CD4-positive, alpha-beta T cell treated with Interleukin-6 for 4 hours (primary cell): ENCODE results near the gene PRPF40B.
A peak's percentile ranks its signal among the peaks of the same experiment; 100 is the strongest.
"Not testable (repeated sequence)": the region's sequence is repeated elsewhere in the genome, so short reads cannot be mapped to it uniquely, and the experiment has no call there.

Experiments
- DNase-seq: peaks from one replicate; pipeline ENCODE4 v3.0.0-alpha.2; 2020; ENCODE audit warnings: mixed read lengths

PRPF40B gene

DNA sequence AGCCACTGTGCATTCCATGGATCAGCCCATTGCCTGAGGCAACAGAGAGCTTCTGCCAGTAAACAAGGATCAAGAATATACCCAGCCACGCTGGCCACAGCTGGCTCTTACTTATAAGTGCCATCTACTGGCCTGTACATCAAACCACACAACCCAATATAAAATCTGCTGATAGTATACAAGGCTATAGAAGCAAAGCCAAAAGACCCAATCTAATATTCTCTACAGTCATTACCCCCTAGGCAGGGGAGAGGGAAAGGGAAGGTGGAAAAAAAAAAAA is 13.5 kb upstream of the PRPF40B start:
- DNase-seq: no peak

DNA sequence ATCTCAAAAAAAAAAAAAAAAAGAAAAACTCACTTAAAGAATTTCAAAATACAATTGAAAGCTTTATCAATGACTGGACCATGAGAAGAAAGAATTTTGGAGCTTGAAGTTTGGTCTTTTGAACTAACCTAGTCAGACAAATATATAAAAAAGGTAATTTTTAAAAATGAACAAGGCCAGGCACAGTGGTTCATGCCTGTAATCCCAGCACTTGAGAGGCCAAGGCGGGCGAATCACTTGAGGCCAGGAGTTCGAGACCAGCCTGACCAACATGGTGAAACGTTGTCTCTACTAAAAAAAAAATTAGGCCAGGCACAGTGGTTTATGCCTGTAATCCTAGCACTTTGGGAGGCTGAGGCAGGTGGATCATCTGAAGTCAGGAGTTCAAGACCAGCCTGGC is 12.6 kb upstream of the PRPF40B start:
- not testable (repeated sequence) for DNase-seq

DNA sequence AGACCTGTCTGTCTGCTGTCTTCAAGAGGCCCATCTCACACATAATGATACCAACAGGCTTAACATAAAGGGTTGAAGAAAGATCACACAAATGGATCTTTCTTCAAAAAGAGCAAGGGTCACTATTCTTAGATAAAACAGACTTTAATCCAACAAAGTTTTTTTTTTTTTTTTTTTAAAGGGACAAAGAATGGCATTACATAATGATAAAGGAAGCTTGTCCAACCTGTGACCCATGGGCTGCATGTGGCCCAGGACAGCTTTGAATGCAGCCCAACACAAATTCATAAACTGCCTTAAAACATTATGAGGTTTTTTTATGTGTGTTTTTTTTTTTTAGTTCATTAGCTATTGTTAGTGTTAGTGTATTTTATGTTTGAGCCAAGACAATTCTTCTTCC is 11.2 kb upstream of the PRPF40B start:
- DNase-seq: no peak

DNA sequence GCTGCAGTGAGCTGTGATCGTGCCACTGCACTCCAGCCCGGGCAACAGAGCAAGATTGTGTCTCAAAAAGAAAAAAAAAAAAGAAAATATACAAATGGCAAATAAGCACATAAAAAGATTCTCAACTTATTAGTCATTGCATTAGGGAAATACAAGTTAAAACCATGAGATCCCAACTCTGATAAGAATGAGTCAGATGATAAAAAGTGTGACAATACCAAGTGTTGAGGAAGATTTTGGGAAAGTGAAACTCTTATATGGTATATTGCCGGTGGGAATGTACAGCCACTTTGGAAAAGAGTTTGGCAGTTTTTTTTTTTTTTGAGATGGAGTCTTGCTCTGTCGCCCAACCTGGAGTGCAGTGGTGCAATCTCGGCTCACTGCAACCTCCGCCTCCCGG is 7.6 kb upstream of the PRPF40B start:
- no peak for DNase-seq

DNA sequence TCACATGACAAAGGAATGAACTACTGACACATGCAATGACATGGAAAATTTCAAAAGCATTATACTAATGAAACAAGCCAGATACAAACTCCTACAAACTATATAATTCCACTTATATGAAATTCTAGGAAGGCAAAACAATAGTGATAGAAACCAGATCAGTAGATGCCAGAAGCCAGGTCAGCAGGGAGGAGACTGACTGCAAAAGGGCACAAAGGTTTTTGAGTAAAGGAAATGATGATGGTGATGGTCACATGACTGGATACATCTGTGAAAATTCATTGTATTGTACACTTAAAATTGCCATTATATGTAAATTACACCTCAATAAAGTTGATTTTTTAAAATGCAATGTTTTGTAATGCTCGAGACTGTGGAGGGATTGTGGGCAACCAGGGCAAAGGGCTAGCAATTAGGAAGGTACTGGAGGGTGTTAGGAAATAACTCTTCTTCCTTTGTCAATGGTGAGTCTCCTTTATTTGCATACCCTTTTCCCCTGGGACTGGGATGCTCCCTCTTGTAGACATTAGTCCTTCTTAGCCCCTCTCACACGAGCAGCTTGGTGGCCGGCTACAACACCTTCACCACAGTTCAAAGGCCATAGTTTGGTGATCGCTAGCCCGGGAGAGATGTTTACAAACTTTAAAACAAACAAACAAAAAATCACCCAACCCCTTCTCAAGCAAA is 6.7 kb upstream of the PRPF40B start:
- no peak for DNase-seq

DNA sequence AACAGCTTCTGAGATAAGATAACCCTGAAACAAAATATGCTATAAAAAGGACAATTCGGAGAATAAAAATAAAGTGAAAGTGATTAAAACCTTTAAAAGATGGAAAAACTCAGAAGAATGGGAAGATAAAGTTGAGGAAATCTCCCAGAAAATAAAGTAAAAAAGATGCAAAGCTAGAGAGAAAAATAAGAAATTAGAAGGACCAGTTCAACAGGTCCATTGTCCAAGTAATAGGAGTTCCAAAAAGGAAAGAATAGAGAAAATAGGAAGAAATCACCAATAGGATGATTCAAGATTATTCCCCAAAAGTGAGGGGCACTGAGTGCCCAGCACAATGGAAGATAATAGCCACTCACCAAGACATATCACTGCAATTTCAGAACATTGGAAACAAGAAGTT is 4.8 kb upstream of the PRPF40B start:
- DNase-seq: no peak

DNA sequence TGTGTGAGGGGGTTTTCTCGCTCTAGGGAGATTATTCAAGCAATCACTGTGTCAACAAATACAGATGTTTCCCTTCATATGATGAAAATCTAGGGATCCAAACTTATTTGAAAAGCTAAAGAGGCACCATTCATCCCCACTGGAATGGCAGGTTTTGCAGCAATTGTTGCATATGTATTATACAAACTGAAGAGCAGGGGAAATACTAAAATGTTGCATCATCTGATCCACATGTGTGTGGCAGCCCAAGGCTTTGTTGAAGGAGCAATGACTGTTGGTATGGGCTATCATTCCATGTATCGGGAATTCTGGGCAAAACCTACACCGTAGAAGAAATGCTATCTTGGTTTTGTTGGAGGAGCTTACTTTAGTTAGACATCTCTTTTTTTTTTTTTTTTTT is 4.1 kb upstream of the PRPF40B start:
- DNase-seq: no peak

DNA sequence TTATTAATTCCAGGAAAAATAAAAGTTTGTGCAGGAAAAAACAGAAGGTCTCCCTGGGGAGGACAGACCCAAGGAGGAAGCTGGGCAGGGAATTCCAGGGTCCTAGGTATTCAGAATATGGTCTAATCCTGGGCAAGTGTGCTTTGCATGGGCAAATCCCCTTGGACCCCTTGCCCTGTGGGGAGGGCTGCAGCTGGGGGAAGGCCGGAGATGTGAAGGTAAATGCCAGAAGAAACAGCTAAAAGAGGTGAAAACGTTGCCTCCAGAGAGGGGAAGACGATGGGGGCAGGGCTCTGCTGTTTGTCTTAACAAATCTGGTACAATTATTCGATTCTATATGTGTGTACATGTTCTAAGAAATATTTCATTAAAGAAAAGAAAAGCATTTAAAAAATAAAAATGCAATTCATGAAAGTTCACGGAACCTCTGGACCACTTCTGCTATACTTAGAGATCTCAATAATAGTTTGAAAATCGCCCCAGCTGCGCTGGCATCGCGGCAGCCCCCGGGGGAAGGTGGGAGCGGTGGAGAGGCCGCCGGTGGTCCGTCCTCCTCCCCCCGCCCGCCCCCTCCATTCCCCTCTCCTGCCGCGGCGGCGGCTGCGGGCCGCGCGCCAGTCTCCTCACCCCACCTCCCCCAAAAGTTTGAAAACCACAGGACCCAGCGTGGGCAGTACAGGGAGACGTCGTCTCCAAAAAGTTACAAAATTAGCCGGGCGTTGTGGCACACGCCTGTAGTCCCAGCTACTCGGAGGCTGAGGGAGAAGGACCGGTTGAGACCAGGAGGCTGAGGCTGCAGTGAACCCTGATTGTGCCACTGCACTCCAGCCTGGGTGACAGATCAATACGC is 1.5 kb upstream of the PRPF40B start:
- no peak for DNase-seq

DNA sequence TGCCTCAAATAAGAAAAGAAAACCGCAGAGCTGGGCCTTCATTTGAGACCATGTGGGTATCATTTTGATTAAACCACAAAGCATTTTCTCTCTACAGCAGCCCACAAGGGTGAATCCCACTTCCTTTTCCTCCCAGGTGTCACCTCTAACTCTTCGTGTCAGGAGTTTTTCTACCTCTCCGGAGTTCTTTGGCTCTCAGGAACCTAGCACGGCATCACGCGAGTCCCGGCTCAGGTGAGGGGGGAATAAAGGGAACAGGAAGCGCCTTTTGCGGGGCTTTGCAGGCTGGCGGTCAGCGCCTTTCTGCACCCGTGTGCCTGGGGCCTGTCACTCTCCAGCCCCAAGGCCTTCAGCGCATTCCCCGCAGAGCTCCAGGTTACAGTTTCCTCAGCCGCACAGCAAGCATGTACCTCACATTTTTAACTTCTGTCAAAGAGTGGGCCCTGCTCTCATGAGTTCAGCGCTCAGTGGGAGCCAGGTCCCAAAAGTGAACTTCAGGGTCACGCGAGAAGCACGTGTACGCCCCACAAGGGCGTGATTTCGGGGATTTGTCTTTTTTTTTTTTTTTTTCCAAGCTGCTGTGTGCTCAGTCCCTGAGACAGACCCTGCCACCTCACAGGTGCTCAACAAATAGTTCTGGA is 740 bp upstream of the PRPF40B start:
- peak; percentile 64 for DNase-seq

DNA sequence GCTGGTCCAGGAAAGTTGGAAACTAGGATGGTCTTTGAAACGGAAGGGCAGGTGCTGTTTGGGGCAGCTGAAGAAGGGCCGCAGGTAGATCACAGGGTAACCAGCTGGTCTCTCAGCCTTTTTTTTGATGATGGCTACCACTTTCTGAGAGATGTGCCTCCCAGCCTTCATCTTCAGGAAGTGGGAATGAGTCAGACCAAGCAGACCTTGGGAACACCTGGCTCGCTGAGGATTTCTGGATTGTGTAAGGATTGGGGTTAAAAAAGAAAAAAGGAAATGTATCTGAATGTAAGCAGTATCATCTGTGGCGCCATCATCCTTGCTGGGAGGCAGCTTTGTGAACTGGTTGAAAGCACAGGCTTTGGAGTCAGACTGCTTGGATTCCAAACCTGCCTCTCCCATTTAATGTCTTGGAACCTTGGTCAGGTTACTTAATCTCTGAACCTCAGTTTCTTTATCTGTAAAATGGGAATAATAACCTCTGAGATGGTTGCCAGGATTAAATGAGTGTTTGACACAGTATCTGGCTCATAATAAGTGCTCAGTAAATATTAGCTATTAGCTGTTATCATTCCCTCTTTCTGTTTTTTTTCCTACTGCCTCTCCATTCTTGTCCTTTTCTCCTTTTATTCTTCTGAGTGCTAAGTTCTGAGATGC is 1.7 kb downstream of the PRPF40B start:
- DNase-seq: no peak

DNA sequence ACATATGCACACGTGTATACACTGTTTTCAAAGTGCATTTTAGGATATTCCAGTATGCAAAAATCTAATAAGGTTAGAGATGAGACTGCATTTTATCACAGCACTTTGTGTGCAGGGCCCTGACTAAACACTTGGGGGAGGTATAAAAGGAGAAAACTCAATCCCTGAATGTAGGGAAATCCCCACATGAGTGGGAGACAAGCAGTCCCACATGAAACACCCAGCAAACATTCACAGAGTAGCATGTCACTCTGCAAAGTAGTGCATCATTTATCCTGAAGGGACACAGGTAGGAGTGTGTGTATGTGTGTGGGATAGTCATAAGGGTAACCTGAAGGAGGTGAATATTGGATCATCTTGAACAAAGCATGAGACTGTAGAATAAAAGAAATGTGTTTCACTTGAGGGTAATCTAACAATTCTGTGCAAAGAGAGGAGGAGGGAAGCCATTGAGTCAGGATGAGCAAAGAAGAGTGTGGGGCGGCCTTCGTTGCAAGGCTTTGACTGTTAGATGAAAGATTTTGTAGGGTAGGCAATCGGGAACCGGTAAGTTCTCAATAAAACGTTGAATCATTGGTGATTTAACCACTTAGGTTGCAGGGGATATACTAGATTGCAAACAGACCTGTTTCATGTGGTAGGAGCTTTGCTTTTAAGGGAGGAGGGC is 2.9 kb downstream of the PRPF40B start:
- no peak for DNase-seq

DNA sequence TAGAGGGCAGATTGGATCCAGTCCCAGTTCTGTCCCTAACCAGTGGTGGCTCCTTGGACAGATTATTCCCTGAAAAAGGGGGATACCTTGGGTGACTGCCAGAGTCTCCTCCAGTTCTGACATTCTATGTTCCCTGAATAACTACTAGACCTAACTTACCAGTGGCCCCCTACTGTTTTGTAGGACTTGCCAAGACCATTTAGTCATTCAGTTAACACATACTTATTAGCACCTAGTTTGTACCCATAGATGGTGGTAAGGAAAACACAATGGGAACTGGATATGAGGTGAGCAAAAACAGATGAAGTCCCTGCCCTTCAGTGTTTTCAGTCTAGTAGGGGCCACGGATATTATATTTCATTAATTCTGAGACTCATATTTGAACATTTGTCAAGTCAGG is 3.5 kb downstream of the PRPF40B start:
- DNase-seq: no peak

DNA sequence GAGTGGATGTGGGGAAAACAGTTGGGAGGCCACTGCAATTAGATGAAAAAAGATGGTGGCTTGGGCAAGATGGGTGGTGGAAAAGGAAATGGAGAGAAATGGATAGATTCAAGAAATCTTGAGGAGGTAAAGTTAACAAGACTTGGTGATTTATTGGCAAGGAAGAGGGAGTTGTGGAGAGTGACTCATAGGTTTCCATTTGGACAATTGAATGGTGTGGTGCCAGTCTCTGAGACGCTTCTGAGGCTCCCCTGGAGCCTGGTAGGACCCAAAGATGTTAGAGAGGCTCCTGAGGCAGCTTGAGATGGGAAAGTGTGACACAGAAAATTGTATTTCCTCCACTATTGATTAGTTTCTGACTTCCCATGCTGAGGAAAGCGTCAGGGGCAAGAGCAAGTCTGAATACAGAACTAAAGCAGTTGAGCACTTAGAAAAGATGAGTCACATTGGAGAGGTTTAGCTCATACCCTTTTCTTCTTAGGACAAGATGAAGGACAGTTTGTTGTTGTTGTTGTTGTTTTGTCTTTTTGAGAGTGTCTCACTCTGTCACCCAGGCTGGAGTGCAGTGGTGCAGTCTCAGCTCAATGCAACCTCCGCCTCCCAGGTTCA is 4.5 kb downstream of the PRPF40B start:
- no peak for DNase-seq

DNA sequence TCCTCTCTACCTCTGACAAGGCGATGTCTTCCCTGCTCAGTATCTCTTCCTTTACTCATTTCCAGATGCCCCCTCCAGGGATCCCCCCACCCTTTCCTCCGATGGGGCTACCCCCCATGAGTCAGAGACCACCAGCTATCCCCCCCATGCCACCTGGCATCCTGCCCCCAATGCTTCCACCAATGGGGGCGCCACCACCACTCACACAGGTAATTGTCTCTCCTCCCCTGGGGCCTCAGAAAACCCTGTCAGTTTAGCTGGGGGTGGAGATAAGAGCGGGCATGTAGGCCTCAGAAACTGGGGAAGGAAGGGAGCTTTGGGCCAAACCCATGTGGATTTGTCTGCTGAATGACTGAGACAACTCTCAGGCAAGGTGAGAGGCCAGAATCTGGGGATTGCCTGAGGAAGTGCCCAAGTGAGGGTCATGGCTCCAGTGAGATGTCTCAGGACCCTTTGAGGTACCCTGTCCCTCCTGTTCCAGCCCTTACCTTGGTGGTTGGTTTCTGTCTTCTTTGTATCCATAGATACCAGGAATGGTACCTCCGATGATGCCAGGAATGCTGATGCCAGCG is 8.1 kb downstream of the PRPF40B start:
- no peak for DNase-seq

DNA sequence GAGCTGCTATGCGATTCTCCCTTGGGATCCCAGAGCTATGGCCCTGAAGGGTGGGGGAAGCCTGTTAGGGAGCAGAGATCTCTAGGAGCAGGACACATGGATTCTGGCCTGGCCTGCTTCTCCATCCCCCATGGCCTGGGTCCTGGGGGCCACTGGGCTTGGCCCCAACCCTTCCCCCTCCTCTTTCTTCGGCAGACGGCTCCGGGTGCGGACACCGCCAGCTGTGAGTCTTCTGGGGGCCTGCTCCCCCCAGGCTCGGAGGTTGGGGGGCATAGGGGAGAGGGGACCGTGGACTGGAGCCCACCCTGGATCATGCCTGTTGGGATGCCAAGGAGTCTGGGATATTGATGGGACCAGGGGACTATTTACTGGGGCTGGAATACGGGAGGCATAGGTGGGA is 9.0 kb downstream of the PRPF40B start:
- no peak for DNase-seq

DNA sequence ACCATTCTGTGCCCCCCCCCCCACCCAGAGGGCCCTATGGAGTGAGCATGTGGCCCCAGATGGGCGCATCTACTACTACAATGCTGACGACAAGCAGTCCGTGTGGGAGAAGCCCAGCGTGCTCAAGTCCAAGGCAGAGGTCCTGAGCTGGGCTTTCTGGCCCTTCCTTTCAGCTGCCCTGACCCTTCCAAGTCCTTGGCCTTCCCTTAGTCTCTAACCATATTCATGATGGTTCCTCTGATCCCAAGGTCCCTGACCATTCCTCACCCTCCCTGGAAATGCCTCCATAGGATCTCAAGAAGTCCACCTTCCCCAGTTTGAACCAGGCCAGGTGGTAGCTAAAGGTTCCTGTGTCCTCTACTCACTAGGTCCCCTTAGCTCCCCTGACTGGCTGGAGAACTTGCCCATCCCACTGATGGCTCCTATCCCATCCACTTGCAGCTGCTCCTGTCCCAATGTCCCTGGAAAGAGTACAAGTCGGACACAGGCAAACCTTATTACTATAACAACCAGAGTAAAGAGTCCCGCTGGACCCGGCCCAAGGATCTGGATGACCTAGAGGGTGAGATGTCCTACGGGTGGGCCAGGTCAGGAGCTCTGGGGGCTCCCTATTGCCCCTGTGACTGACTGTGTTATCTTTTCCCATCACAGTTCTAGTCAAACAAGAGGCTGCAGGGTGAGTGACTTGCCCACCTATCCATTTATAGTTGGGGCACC is 9.8 kb downstream of the PRPF40B start:
- no peak for DNase-seq

DNA sequence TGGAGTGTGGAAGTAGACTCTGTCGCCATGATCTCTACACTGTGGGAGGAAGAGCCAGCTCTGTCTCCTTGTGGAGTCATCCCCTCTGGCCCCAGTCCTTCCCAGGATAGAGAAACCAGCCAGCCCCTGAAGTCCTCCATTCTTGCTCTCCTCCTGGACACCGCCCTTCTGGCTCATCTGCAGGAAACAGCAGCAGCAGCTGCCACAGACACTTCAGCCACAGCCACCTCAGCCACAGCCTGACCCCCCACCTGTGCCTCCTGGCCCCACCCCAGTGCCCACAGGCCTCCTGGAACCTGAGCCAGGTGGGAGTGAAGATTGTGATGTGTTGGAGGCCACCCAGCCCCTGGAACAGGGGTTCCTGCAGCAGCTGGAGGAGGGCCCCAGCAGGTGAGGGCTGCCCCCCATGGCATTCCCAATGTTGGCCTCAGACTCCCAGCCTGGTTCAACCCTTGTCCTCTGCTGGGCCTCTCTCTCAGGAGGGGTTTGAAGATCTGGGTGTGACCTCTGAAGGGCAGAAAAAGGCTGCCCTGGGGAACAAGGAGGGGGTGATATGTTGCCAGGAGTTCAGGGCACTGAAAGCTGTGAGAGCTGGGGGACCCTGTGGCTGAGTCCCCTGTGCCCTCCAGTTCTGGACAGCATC is 10.5 kb downstream of the PRPF40B start:
- no peak for DNase-seq

DNA sequence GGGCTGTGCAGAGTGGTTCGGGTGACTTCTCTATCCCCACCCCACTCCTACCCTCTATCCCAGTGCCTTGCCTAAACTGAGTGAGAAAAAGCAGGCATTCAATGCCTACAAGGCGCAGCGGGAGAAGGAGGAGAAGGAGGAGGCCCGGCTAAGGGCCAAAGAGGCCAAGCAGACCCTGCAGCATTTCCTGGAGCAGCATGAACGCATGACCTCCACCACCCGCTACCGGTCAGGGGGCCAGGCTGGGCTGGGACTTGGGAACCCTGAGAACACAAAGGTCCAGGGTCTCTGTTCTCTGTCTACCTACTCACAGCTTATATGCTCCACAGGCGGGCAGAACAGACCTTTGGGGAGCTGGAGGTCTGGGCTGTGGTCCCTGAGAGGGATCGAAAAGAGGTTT is 11.7 kb downstream of the PRPF40B start:
- no peak for DNase-seq

DNA sequence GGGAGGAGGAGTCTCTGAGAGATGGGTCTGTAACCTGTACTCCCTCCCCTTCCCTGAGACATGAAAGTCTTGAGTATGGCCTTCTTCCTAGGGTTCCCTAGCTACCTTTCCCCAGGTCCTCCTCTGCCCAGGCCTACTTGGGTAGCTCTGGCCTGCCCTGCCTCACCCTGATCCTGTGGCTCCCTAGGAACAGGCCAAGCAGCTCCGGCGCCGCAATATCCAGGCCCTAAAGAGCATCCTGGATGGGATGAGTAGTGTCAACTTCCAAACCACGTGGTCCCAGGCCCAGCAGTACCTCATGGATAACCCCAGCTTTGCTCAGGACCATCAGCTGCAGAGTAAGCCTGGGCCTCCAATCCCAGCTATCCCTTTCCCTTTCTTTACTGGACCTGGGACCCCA is 12.3 kb downstream of the PRPF40B start:
- DNase-seq: no peak

DNA sequence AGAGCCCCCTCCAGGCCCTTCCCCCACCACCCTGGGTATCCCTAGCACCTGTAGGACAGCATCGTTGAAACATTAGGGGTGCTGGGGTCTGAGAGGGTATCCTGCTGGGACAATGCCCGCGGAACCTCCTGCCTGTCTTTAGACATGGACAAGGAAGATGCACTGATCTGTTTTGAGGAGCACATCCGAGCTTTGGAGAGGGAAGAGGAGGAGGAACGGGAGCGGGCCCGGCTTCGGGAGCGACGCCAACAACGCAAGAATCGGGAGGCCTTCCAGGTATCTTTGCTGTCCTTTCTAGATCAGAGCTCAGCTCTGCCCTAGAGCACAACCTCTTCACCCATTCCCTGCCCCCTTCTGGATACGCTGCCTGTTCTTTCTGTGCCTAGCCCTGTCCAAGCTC is 13.2 kb downstream of the PRPF40B start:
- DNase-seq: no peak
